Activated CD4-positive, alpha-beta T cell treated with anti-CD3 and anti-CD28 coated beads, Interleukin-2, amount 10 ng/mL, durations not matched to agents 7 days and 5 days (primary cell): ENCODE data around the gene ALAD. TPM values are rescaled to one million over a fixed set of nuclear protein-coding genes. Genes with fewer than 3 reads are reported as not detected.
"Not testable (repeated sequence)": the region's sequence is repeated elsewhere in the genome, so short reads cannot be mapped to it uniquely, and the experiment has no call there.

Experiments
- CTCF ChIA-PET: fragments of 350-600 bp; sonication (Branson Sonifier 250); formaldehyde crosslinking; loops from one replicate; lab custom pipeline; 2021; ENCODE audit warnings: antibody characterized with exemption; lab: Charles Lee
- POLR2A ChIA-PET: fragments of 350-600 bp; sonication (Branson Sonifier 250); formaldehyde crosslinking; loops from one replicate; lab custom pipeline; 2021; ENCODE audit warnings: antibody characterized with exemption; lab: Charles Lee
- DNase-seq: peaks from one replicate; pipeline ENCODE4 v3.0.0-alpha.2; 2020
- H3K27ac Mint-ChIP-seq: one replicate; pipeline ENCODE4 v1.8.0; 2021; ENCODE audit warnings: mild to moderate bottlenecking, moderate library complexity, mixed read lengths
- H3K27me3 Mint-ChIP-seq: one replicate; pipeline ENCODE4 v1.8.0; 2021; ENCODE audit warnings: mixed read lengths
- H3K36me3 Mint-ChIP-seq: one replicate; pipeline ENCODE4 v1.8.0; 2021; ENCODE audit warnings: low read depth, mixed read lengths
- H3K4me1 Mint-ChIP-seq: one replicate; pipeline ENCODE4 v1.8.0; 2021; ENCODE audit warnings: mixed read lengths
- H3K4me3 Mint-ChIP-seq: one replicate; pipeline ENCODE4 v1.8.0; 2021; ENCODE audit warnings: mild to moderate bottlenecking, moderate library complexity, mixed read lengths
- H3K9me3 Mint-ChIP-seq: one replicate; pipeline ENCODE4 v1.8.0; 2021; ENCODE audit warnings: mixed read lengths
- total RNA-seq, 2 experiments: library from RNA; stranded (reverse); gene quantifications; one replicate each; pipeline ENCODE4 v1.2.3, GENCODE V29; 2021

ALAD gene
- total RNA-seq: 10 to 100 TPM; 37.5 to 40.6 TPM

DNA sequence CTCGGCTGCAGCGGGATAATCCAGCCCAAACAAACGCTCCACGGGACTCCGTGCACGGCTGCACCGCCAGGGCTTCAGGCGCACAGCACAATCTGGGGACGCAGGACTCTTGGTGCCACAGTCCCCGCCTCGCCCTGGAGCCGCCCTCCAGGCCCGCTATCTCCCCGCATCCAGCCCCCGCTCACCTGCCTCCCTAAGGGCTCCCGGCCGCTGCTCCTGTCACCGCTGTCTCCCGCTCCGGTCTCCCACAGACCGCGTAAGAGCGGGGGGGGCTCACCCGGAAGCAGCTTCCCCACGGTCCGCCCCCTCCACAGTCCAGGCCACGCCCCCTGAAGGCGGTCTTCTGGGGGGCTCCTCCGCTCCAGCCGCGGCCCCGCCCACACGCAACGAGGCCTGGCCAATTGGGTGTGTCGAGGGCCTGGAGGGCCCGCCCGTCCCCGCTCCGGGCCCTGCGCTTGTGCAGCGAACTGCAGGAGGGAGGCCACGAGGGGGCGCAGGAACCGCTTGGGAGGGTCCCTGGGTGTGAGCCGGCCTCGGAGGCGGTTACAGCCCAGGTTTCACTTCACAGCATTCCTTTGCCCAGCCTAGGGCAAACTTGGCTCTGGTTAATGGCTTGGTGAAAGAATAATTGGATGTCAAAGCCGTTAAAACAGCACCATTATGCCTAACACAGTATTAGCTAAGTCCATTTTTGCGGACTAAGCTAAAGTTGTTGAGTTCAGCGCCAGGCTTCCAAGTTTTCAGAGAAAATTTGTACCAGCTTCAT, at the start of gene ALAD:
ALAD (minus strand) TSS at position 258 of the 766 bp plus-strand sequence. CDS start 7,725 bp downstream, outside the sequence.
- Mint-ChIP-seq H3K27me3 (no peaks in the 10 kb centered on the region), H3K4me1 (peaks cover 26% of the 10 kb centered on the region), H3K9me3 (no peaks in the 10 kb centered on the region), H3K27ac (peak within 1 kb of the TSS; percentile 93), H3K4me3 (peak within 1 kb of the TSS; percentile 89), H3K36me3 (no peaks in the 10 kb centered on the region)
- ChIA-PET POLR2A (interaction anchor here (1.2 kb wide), 1 partner anchor 9 kb away, joined by 3 read pairs; the partner anchor contains the start of genes C9orf43 and POLE3), CTCF (interaction anchor here (0.7 to 2.8 kb wide), 30 partner anchors 9 to 257 kb away, joined by 3 to 25 read pairs (median 4); partner anchors contain the start of genes BSPRY, C9orf43, CDC26 and HDHD3)
- DNase-seq: peak; percentile 99

DNA sequence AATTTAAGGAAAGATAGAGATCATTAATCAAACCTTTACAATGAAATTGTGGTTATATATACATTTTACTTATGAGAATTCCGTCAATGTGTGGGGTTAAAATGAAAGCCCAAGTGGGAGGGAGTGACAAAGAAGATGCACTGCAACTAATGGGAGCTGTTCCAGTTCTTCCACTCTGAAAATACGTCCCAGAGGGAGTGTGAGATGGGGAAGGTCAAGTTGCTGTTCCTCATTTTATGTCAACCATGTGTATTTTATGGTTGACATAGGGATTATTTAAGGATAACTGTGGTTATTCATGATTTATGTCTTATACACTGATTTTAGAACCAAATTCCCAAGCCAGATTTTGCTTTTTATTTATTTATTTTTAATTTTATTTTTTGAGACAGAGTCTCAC, 48.3 kb upstream of the ALAD start:
- ChIA-PET CTCF (interaction anchor here (2.4 kb wide), 1 partner anchor 133 kb away, joined by 11 read pairs; no protein-coding TSS in a partner anchor), POLR2A (no interaction called here)
- H3K36me3 Mint-ChIP-seq: no peaks in the 10 kb centered on the region
- no peaks in the 10 kb centered on the region for H3K9me3 Mint-ChIP-seq
- no peaks in the 10 kb centered on the region for H3K27me3 Mint-ChIP-seq
- H3K27ac Mint-ChIP-seq: no peak overlapping the region
- no peak for DNase-seq
- H3K4me1 Mint-ChIP-seq: peaks cover 1% of the 10 kb centered on the region
- H3K4me3 Mint-ChIP-seq: no peak overlapping the region

DNA sequence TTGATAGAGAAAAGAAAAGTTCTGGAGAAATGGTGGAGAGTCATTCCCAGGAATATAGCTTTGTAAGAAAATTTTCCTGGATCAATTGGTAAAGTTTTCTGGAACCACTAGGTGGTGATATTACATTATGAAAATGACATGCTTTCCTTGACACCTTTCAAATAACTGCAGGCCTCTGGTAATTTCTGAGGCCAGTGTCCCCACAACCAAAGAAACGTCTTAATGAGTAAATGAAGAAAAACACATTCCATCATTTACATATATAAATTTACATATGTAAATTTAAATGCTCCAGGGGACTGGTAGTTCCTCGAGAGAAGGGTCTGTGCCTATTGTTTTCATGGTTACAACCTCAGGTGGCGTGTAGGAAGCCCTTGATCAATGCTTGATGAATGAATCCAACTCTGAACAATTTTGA, 45.2 kb upstream of the ALAD start:
- no peak for DNase-seq
- Mint-ChIP-seq H3K27ac (no peak overlapping the region), H3K4me3 (no peak overlapping the region), H3K36me3 (no peaks in the 10 kb centered on the region), H3K9me3 (no peaks in the 10 kb centered on the region), H3K4me1 (no peaks in the 10 kb centered on the region), H3K27me3 (no peaks in the 10 kb centered on the region)
- ChIA-PET CTCF (interaction anchor here (0.7 to 3.6 kb wide), 12 partner anchors 9 to 402 kb away, joined by 3 to 16 read pairs (median 4); partner anchors contain the start of gene ALAD), POLR2A (no interaction called here)

DNA sequence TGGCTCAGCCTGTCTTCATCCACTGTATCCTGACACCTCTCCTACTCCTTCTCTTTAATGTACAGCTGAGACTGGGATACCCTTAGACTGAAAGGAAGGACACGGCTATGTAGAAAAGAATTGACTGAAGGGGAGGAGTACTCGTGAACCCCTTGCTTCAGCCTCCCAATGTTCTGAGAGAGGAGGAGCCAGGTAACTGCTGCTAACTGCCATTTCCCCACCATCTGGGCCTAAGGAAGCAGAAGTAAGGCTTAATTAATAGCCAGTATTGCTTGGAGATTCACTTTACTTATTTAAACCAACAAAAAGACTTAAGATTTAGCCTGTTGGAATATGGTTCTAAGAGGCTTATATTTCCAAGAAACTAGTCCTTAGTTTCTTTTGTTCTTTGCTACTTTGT, 43.7 kb upstream of the ALAD start:
- Mint-ChIP-seq H3K4me1 (no peaks in the 10 kb centered on the region), H3K27ac (peak overlapping the region; percentile 41), H3K36me3 (no peaks in the 10 kb centered on the region), H3K9me3 (no peaks in the 10 kb centered on the region), H3K27me3 (no peaks in the 10 kb centered on the region), H3K4me3 (no peak overlapping the region)
- CTCF ChIA-PET: interaction anchor here (0.7 to 3.6 kb wide), 4 partner anchors 137 to 1432 kb away, joined by 3 to 16 read pairs (median 8); no protein-coding TSS in a partner anchor
- POLR2A ChIA-PET: no interaction called here
- no peak for DNase-seq

DNA sequence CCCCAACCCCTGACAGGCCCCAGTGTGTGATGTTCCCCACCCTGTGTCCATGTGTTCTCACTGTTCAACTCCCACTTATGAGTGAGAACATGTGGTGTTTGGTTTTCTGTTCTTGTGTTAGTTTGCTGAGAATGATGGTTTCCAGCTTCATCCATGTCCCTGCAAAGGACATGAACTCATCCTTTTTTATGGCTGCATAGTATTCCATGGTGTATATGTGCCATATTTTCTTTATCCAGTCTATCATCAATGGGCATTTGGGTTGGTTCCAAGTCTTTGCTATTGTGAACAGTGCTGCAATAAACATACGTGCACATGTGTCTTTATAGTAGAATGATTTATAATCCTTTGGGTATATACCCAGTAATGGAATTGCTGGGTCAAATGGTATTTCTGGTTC, 36.6 kb upstream of the ALAD start:
- H3K36me3 Mint-ChIP-seq, H3K27ac Mint-ChIP-seq, H3K9me3 Mint-ChIP-seq, DNase-seq, CTCF ChIA-PET, POLR2A ChIA-PET, H3K4me1 Mint-ChIP-seq, H3K4me3 Mint-ChIP-seq: not testable (repeated sequence)
- peaks cover 11% of the 10 kb centered on the region for H3K27me3 Mint-ChIP-seq

DNA sequence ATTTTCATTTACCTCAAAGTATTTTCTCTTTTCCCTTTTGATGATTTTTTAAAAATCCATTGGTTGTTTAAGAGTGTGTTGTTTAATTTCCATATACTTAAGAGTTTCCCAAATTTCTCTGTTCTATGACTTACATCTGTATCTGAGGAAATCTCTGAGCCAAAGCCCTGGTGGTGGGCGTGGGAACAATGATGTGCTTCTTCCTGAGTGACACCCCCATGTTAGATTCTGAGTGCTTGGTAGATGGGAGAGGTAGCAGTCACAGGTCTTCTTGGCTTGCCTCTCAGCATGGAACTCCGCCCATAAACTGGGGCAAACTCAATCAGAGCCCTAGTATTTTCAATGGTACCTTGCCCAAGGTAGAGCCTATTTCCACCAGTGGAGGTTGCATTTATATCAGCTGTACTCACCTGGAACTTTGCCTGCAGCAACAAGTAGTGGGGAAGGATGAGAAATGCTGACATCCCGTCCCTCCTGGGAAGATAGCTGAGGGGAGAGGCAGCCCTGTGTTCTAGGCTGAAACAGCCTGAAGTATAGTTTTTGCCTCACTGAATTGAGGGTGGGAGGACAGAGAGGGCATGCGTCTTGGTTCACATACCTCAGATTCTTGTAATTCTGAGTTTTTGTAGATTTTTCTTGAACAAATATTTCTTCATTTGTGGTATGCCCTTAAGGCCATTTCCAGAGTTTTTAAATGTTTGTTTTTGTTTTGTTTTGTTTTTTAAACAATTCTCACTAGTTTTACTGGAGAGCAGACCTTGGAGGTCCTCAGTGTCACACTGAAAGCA, 35.8 kb upstream of the ALAD start:
- no peak overlapping the region for H3K4me3 Mint-ChIP-seq
- H3K9me3 Mint-ChIP-seq: no peaks in the 10 kb centered on the region
- H3K27ac Mint-ChIP-seq: no peak overlapping the region
- no peaks in the 10 kb centered on the region for H3K4me1 Mint-ChIP-seq
- peaks cover 13% of the 10 kb centered on the region for H3K27me3 Mint-ChIP-seq
- POLR2A ChIA-PET: interaction anchor here (0.6 kb wide), 1 partner anchor 537 kb away, joined by 11 read pairs; no protein-coding TSS in a partner anchor
- no peaks in the 10 kb centered on the region for H3K36me3 Mint-ChIP-seq
- CTCF ChIA-PET: no interaction called here
- no peak for DNase-seq

DNA sequence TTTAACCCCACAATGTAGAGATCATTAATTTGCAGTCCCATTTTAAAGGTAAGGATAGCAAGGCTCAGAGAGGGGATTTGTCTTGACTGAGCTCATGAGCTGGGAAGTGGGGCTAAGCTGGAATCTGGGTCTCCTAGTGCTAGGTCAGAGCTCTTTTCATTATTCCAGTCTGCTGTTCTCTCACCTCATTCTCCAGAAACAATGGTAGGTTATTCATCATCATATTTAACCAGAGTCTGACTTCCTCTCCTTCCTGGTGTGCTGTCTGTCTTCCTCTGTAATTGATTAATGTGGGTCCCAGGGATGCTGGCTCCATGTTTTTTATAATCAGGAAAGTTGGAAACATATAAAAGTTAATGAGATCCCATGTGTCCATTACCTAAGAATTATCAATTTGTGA, 30.1 kb upstream of the ALAD start:
- Mint-ChIP-seq H3K36me3 (no peaks in the 10 kb centered on the region), H3K9me3 (no peaks in the 10 kb centered on the region), H3K27me3 (peaks cover 13% of the 10 kb centered on the region), H3K27ac (no peak overlapping the region), H3K4me1 (no peaks in the 10 kb centered on the region), H3K4me3 (no peak overlapping the region)
- DNase-seq: no peak
- POLR2A ChIA-PET: interaction anchor here (0.7 kb wide), 1 partner anchor 176 kb away, joined by 3 read pairs; no protein-coding TSS in a partner anchor
- CTCF ChIA-PET: interaction anchor here (0.7 to 2.2 kb wide), 2 partner anchors 159 to 710 kb away, joined by 3 to 4 read pairs; no protein-coding TSS in a partner anchor

DNA sequence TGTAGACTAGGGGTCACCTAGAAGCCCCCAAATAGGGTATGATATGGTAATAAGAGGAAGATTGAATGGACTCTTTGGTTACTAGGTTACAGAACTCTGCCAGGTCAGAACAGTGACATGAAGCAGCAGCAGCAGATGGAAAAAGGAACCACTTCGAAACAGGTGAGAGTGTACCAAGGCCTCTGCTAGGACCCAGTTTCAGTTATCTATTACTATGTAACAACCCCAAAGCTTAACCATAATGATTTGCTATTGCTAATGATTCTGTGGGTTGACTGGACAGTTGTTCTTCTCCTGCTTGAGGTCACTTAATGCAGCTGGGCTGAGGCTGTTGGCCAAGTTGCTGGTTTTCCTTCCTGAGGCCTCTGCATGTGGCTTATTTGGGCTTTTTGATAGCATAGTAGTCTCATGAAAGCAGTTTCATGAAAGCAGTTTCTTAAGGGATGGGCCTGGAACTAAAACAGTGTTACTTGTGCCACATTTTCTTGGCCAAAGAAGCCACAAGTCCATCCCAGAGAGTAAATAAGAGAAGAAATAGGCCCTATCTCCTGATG, 27.1 kb upstream of the ALAD start:
- Mint-ChIP-seq H3K27me3 (peaks cover 12% of the 10 kb centered on the region), H3K9me3 (no peaks in the 10 kb centered on the region), H3K36me3 (no peaks in the 10 kb centered on the region), H3K27ac (no peak overlapping the region), H3K4me3 (no peak overlapping the region), H3K4me1 (no peaks in the 10 kb centered on the region)
- ChIA-PET CTCF (interaction anchor here (0.6 to 1.2 kb wide), 2 partner anchors 23 to 164 kb away, joined by 3 to 5 read pairs; no protein-coding TSS in a partner anchor), POLR2A (no interaction called here)
- DNase-seq: no peak

DNA sequence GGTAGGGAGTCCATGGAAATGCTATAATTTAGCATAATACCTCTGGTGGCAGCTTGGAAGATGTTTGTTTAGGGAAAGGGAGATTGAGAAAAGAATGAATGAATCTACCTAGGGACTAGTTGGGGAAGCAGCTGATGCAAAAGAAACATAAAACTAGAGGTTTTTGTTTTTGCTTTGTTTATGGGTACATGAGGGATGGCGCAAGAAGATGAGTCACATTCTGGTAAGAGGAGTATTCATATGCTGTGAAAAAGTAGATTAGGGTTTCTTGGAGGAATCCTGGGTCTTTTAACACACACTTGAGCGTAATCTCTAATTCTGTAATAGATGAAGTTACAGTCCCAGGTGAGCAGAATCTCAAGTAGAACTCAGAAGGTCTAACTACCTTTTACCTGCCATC, 26.5 kb upstream of the ALAD start:
- Mint-ChIP-seq H3K27me3 (peaks cover 7% of the 10 kb centered on the region), H3K4me3 (no peak overlapping the region), H3K27ac (no peak overlapping the region), H3K9me3 (no peaks in the 10 kb centered on the region), H3K36me3 (no peaks in the 10 kb centered on the region), H3K4me1 (no peaks in the 10 kb centered on the region)
- CTCF ChIA-PET: interaction anchor here (0.6 to 1.5 kb wide), 4 partner anchors 22 to 231 kb away, joined by 3 to 5 read pairs (median 4); no protein-coding TSS in a partner anchor
- no peak for DNase-seq
- POLR2A ChIA-PET: no interaction called here

DNA sequence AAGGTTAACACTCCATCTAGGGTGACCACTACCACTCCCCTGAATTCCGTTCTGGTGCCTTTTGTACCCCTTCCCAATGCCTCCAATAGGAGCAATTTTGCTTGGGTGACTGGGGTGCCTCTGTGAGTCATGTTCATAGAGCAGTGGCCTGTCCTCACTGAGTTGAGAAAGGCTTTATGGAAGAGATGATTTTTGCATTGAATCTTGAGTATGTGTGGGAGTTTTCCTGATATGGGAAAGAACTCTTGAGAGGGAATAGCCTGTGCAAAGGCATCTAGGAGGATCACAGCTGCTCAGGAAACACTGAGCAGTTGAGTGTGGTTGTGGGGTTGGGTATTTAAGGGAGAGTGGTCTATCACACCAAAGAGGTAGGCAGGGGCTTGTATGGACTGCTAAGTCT, 25.6 kb upstream of the ALAD start:
- no peak for DNase-seq
- CTCF ChIA-PET: interaction anchor here (0.6 to 1.5 kb wide), 5 partner anchors 8 to 232 kb away, joined by 3 to 4 read pairs (median 3); no protein-coding TSS in a partner anchor
- H3K27ac Mint-ChIP-seq: no peak overlapping the region

DNA sequence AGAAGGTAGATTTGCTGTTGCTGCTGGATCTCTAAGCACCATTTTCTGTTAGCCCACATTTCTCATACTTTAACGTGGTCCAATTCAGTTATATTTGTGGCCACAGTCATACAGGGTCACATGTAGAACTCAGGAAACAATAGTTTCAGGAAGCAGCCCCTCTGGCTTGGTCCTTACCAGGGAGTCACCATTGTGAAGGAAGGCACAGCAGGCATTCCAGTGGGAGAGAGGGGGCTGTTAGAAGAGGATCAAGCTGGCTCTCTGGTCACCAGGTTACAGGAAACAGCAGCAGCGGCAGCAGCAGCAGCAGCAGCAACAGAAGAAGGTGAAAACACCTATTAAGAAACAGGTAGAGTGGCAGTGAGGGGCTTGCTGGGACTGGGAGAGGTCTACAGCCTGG, 24.0 kb upstream of the ALAD start:
- peaks cover 6% of the 10 kb centered on the region for H3K27me3 Mint-ChIP-seq
- CTCF ChIA-PET: interaction anchor here (1.0 to 1.6 kb wide), 2 partner anchors 233 to 616 kb away, joined by 3 to 4 read pairs; no protein-coding TSS in a partner anchor
- no peaks in the 10 kb centered on the region for H3K9me3 Mint-ChIP-seq
- H3K4me3 Mint-ChIP-seq: no peak overlapping the region
- no peaks in the 10 kb centered on the region for H3K4me1 Mint-ChIP-seq
- no peak overlapping the region for H3K27ac Mint-ChIP-seq
- POLR2A ChIA-PET: no interaction called here
- no peaks in the 10 kb centered on the region for H3K36me3 Mint-ChIP-seq
- no peak for DNase-seq

More for the DNA sequence above, 25.6 kb upstream of the ALAD start:
- no peaks in the 10 kb centered on the region for H3K4me1 Mint-ChIP-seq
- no peaks in the 10 kb centered on the region for H3K9me3 Mint-ChIP-seq
- H3K4me3 Mint-ChIP-seq: no peak overlapping the region
- H3K36me3 Mint-ChIP-seq: no peaks in the 10 kb centered on the region
- POLR2A ChIA-PET: no interaction called here
- peaks cover 6% of the 10 kb centered on the region for H3K27me3 Mint-ChIP-seq

DNA sequence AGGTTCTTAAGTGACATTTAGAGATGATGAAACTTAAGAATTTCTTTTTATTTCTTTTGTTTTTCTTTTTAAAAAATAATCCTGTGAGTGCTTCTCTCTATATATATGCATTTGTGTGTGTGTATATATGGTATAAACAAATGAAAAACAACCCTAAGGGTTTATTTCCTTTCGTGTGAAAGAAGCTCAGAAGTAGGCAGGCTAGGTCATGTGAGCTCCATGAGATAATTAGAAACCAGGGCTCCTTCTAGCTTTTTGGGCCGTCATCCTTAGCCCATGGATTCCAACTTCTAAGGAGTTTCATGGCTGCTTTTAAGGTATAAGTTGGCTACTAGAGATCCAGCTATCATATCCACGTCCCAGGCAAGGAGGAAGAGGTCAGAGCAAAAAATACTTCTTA, 20.6 kb upstream of the ALAD start:
- Mint-ChIP-seq H3K27me3 (peaks cover 6% of the 10 kb centered on the region), H3K4me3 (no peak overlapping the region), H3K4me1 (no peaks in the 10 kb centered on the region), H3K9me3 (no peaks in the 10 kb centered on the region), H3K36me3 (no peaks in the 10 kb centered on the region), H3K27ac (no peak overlapping the region)
- ChIA-PET POLR2A (no interaction called here), CTCF (interaction anchor here (0.6 to 0.8 kb wide), 3 partner anchors 8 to 20 kb away, joined by 3 read pairs; partner anchors contain the start of gene ALAD)
- no peak for DNase-seq
